HepG2 (cell line): ENCODE measurements around the gene MYOT. TPM values are rescaled to one million over a fixed set of nuclear protein-coding genes. Genes with fewer than 3 reads are reported as not detected.

Experiments
- ATAC-seq: fragments of 200-7000 bp; cut with Tn5 transposase; 3 replicates; pipeline ENCODE4 v1.9.1; 2020; ENCODE audit warnings: mild to moderate bottlenecking, moderate library complexity
- BruUV-seq: library from RNA; stranded (reverse); fragments of 400-500 nt; replicated peaks from 2 replicates; lab custom pipeline; 2021; lab: Mats Ljungman, UMichigan
- CTCF ChIA-PET: fragments of 300-600 bp; formaldehyde crosslinking; extraction: SDS; loops from one replicate; lab custom pipeline; 2021; ENCODE audit warnings: low total read pairs, inconsistent platforms, low intra/inter-chr PET ratio; lab: Yijun Ruan, JAX
- POLR2A ChIA-PET: fragments of 350-600 bp; sonication (Branson Sonifier 250); formaldehyde crosslinking; loops from one replicate; lab custom pipeline; 2020; ENCODE audit warnings: antibody characterized with exemption, inconsistent platforms; lab: Yijun Ruan, JAX
- DNase-seq: peaks from one replicate; pipeline ENCODE4 v3.0.0-alpha.2; 2015; ENCODE audit warnings: low spot score
- FAIRE-seq: peaks from 3 replicates; lab custom pipeline; 2011; peaks lifted over from hg19 to GRCh38; lab: Jason Lieb, UNC
- H2AFZ ChIP-seq: one replicate; pipeline ENCODE4 v1.6.1; 2011; ENCODE audit warnings: low read length, inconsistent platforms
- H3K27ac ChIP-seq: fragments of 300-600 bp; 3 replicates; pipeline ENCODE4 v1.8.0; 2011; ENCODE audit warnings: mixed run types, mild to moderate bottlenecking, mixed read lengths, low read length, inconsistent platforms; ENCODE audit not compliant: insufficient read depth; ENCODE audit errors: extremely low read length
- H3K27me3 ChIP-seq, 2 experiments: fragments of 200-600 bp in 1 of 2; 2 replicates in 1 of 2; 3 replicates in 1 of 2; pipeline versions ENCODE4 v1.6.0 to v1.8.0; 2011; ENCODE audit warnings: low read length in 2 of 2, mild to moderate bottlenecking in 2 of 2, moderate library complexity in 2 of 2, inconsistent platforms in 1 of 2; ENCODE audit not compliant: insufficient read depth in 2 of 2, control insufficient read depth in 1 of 2
- H3K36me3 ChIP-seq, 2 experiments: fragments of 200-600 bp in 1 of 2; replicated peaks in 1 of 2; 2 replicates in 1 of 2; 3 replicates in 1 of 2; pipeline versions ENCODE4 v1.5.1 to v1.8.0; 2011; ENCODE audit warnings: low read length in 2 of 2, inconsistent platforms in 1 of 2; ENCODE audit not compliant: insufficient read depth in 2 of 2, control insufficient read depth in 1 of 2
- H3K4me1 ChIP-seq: 2 replicates; pipeline ENCODE4 v1.5.1; 2012; ENCODE audit warnings: low read length, inconsistent platforms; ENCODE audit not compliant: insufficient read depth
- H3K4me2 ChIP-seq: 2 replicates; pipeline ENCODE4 v1.6.0; 2011; ENCODE audit warnings: low read depth, low read length, inconsistent platforms
- H3K4me3 ChIP-seq, 3 experiments: fragments of 200-600 bp in 1 of 3; sonication (generic), shearing (Covaris generic) in 1 of 3; replicated peaks in 1 of 3; 2 replicates each; pipeline ENCODE4 v1.5.1; 2011 to 2016; ENCODE audit warnings: low read length in 3 of 3, inconsistent platforms in 2 of 3, low read depth in 2 of 3, mild to moderate bottlenecking in 2 of 3, control low read depth in 1 of 3, mixed read lengths in 1 of 3; ENCODE audit not compliant: insufficient read depth in 1 of 3
- H3K79me2 ChIP-seq: one replicate; pipeline ENCODE4 v1.6.1; 2011; ENCODE audit warnings: low read length, inconsistent platforms; ENCODE audit not compliant: insufficient read depth
- H3K9ac ChIP-seq: 2 replicates; pipeline ENCODE4 v1.6.0; 2011; ENCODE audit warnings: mild to moderate bottlenecking, low read depth, low read length, inconsistent platforms; ENCODE audit not compliant: insufficient read depth
- H3K9me3 ChIP-seq: 2 replicates; pipeline ENCODE4 v1.5.1; 2012; ENCODE audit warnings: mild to moderate bottlenecking, low read length
- H4K20me1 ChIP-seq: 2 replicates; pipeline ENCODE4 v1.6.0; 2011; ENCODE audit warnings: inconsistent platforms, mild to moderate bottlenecking, low read length, moderate library complexity; ENCODE audit not compliant: insufficient read depth
- ARNTL ChIP-seq: sonication (generic); formaldehyde crosslinking; IDR thresholded peaks from 2 replicates; pipeline ENCODE4 v1.4.0; 2020; ENCODE audit warnings: mild to moderate bottlenecking, missing genetic modification reagents
- EZH2 ChIP-seq: conservative IDR thresholded peaks from 2 replicates; pipeline ENCODE4 v1.6.1; 2012; ENCODE audit warnings: mild to moderate bottlenecking, low read depth, low read length, moderate library complexity
- FOSL2 ChIP-seq: sonication (generic); formaldehyde crosslinking; IDR thresholded peaks from 2 replicates; pipeline ENCODE4 v1.4.0; 2020; ENCODE audit warnings: missing genetic modification reagents
- FOXA1 ChIP-seq, 2 experiments: fragments of 450-650 bp in 1 of 2; sonication (generic) in 1 of 2; formaldehyde crosslinking in 1 of 2; IDR thresholded peaks; 2 replicates each; pipeline versions ENCODE4 v1.4.0 to v1.6.1; 2016 to 2020; ENCODE audit warnings: missing genetic modification reagents in 1 of 2
- NFE2L2 ChIP-seq: fragments of 150-350 bp; IDR thresholded peaks from 2 replicates; pipeline ENCODE4 v1.6.1; 2014; ENCODE audit warnings: low read length
- NFKBIZ ChIP-seq: IDR thresholded peaks from 2 replicates; pipeline ENCODE4 v1.6.1; 2018; ENCODE audit warnings: missing genetic modification reagents, missing compliant biosample characterization
- NR2F2 ChIP-seq: IDR thresholded peaks from 2 replicates; pipeline ENCODE4 v1.6.1; 2012; ENCODE audit warnings: low read depth, inconsistent platforms, borderline replicate concordance
- PHF5A ChIP-seq: IDR thresholded peaks from one replicate; pipeline ENCODE4 v1.6.1; 2018; ENCODE audit warnings: low read depth, missing genetic modification reagents; ENCODE audit not compliant: unreplicated experiment
- TBX2 ChIP-seq: sonication (generic); formaldehyde crosslinking; IDR thresholded peaks from 2 replicates; pipeline ENCODE4 v1.5.0; 2020; ENCODE audit warnings: missing genetic modification reagents, mild to moderate bottlenecking, borderline replicate concordance
- YEATS2 ChIP-seq: sonication (generic); formaldehyde crosslinking; IDR thresholded peaks from 2 replicates; pipeline ENCODE4 v1.4.0; 2020; ENCODE audit warnings: missing genetic modification reagents, borderline replicate concordance
- ZNF17 ChIP-seq: sonication (generic); formaldehyde crosslinking; IDR thresholded peaks from 2 replicates; pipeline ENCODE4 v1.5.0; 2020; ENCODE audit warnings: mild to moderate bottlenecking, missing genetic modification reagents
- ZNF292 ChIP-seq: sonication (generic); formaldehyde crosslinking; IDR thresholded peaks from 2 replicates; pipeline ENCODE4 v1.8.1; 2022; ENCODE audit warnings: mild to moderate bottlenecking, low read depth, missing genetic modification reagents, borderline replicate concordance
- ZNF3 ChIP-seq: IDR thresholded peaks from 2 replicates; pipeline ENCODE4 v1.7.0; 2017; ENCODE audit warnings: inconsistent platforms
- ZNF569 ChIP-seq: sonication (generic); formaldehyde crosslinking; IDR thresholded peaks from 2 replicates; pipeline ENCODE4 v1.5.0; 2020; ENCODE audit warnings: mild to moderate bottlenecking, missing genetic modification reagents, moderate library complexity, borderline replicate concordance
- ZNF703 ChIP-seq: sonication (generic); formaldehyde crosslinking; IDR thresholded peaks from 2 replicates; pipeline ENCODE4 v1.5.1; 2020; ENCODE audit warnings: missing genetic modification reagents, mild to moderate bottlenecking, moderate library complexity, borderline replicate concordance
- WGBS: methylation state at CpG from one replicate; pipeline ENCODE4 v1.1.6; 2017; ENCODE audit warnings: low lambda C conversion rate; 5-methylcytosine and 5-hydroxymethylcytosine counted together
- in situ Hi-C: cut with HindIII; loops from 2 replicates; pipeline ENCODE4 v1.10.0; 2017; ENCODE audit warnings: low pct_unique_long_range_greater_than_20kb; ENCODE audit not compliant: extremely low pct_ligation_motif_present
- intact Hi-C: fragments of 100-400 bp; cut with micrococcal nuclease; formaldehyde crosslinking; loops from one replicate; pipeline ENCODE4 v1.10.0; 2022; ENCODE audit not compliant: unreplicated experiment
- polyA plus RNA-seq, 8 experiments: library from polyadenylated mRNA; depleted of rRNA in 3 of 8; stranded (reverse) in 7 of 8; unstranded in 1 of 8; fragments of >200 nt; fragmentation: Illumina TruSeq in 4 of 8; extraction: Trizol in 4 of 8; gene quantifications; 2 replicates each; pipeline versions ENCODE4 v1.2.1 to v1.2.3, GENCODE V29; 2011 to 2016; ENCODE audit warnings: low read depth in 4 of 8, missing spikeins in 1 of 8, mixed read lengths in 1 of 8; ENCODE audit not compliant: insufficient read depth in 1 of 8
- total RNA-seq, 5 experiments: library from RNA; depleted of rRNA; stranded (reverse); fragments of >200 nt; fragmentation: Illumina TruSeq; extraction: Trizol; gene quantifications; 2 replicates each; pipeline ENCODE4 v1.2.3, GENCODE V29; 2016; ENCODE audit warnings: low read depth in 1 of 5
- TF ChIP-seq, protein P1 (sequence below), 2 experiments: sonication (generic) in 1 of 2; formaldehyde crosslinking in 1 of 2; IDR thresholded peaks; 2 replicates each; pipeline versions ENCODE4 v1.4.0 to v1.6.1; 2018 to 2020; ENCODE audit warnings: missing genetic modification reagents in 2 of 2, borderline replicate concordance in 1 of 2, low read depth in 1 of 2, mild to moderate bottlenecking in 1 of 2, missing biosample characterization in 1 of 2
- TF ChIP-seq, protein P2 (sequence below): sonication (generic); formaldehyde crosslinking; IDR thresholded peaks from 2 replicates; pipeline ENCODE4 v1.4.0; 2020; ENCODE audit warnings: missing genetic modification reagents
- TF ChIP-seq, protein P3 (sequence below): sonication (generic); formaldehyde crosslinking; IDR thresholded peaks from 2 replicates; pipeline ENCODE4 v1.8.1; 2023; ENCODE audit warnings: mild to moderate bottlenecking, moderate library complexity, missing genetic modification reagents

The MYOT gene
- total and polyA plus RNA-seq, 2 of the 13 experiments (the other 11 are each of a cell fraction or from before 2014, with no cell fraction given), result not detected

DNA sequence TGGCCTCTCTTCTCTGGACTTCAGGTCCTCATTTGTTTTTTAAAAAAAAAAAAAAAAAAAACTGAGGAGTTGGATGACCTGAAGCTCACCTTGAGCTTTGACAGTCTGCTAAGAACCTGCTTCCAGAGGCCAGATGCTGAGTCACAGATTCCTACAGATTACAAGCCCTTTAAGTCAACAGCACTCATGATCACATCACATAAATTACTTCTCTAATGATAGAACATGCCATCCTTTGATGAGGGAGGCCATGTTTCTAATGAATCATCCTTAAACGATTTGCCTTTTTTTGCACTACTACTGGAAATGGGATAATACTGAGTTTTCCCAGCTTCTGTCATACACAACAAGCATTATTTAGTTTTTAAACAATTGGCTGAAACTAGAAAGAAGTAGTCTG lies 34.2 kb upstream of the MYOT start:
- Histone ChIP-seq H3K9ac (no peak overlapping the region), H3K4me1 (no peaks in the 10 kb centered on the region), H4K20me1 (no peaks in the 10 kb centered on the region), H3K36me3 (no peaks in the 10 kb centered on the region), H3K27me3 (no peaks in the 10 kb centered on the region), H2AFZ (no peak overlapping the region), H3K27ac (no peak overlapping the region), H3K79me2 (no peaks in the 10 kb centered on the region), H3K4me3 (no peak overlapping the region), H3K9me3 (no peaks in the 10 kb centered on the region), H3K4me2 (no peak overlapping the region)
- intact Hi-C loops (no loop called here), in situ Hi-C loops (no loop called here)
- no peak for ATAC-seq
- CTCF ChIA-PET, result no interaction called here
- no TSS peak for BruUV-seq
- 0% methylated on average over 1 of the region's 1 CpG for WGBS
- POLR2A ChIA-PET, result no interaction called here
- FAIRE-seq, result no peak
- DNase-seq, result peak; percentile 64
- no peak for TF ChIP-seq TBX2 (CRISPR knock-in tag)
- no peak for TF ChIP-seq NFKBIZ
- no peak for TF ChIP-seq ZNF569 (CRISPR knock-in tag)
- 0 out of 2 replicates have a peak, but pooled peaks have one; percentile 16 for TF ChIP-seq NFE2L2
- TF ChIP-seq NR2F2, result no peak
- no peak for TF ChIP-seq FOXA1 (IDR thresholded peaks at IDR 0.05)
- 0 out of 2 replicates have a peak, but pooled peaks have one; percentile 8 for TF ChIP-seq FOXA1 (CRISPR knock-in tag; IDR thresholded peaks at IDR 0.05)
- TF ChIP-seq YEATS2, result no peak
- TF ChIP-seq ZNF3 (CRISPR knock-in tag), result no peak
- TF ChIP-seq, protein P1, sequence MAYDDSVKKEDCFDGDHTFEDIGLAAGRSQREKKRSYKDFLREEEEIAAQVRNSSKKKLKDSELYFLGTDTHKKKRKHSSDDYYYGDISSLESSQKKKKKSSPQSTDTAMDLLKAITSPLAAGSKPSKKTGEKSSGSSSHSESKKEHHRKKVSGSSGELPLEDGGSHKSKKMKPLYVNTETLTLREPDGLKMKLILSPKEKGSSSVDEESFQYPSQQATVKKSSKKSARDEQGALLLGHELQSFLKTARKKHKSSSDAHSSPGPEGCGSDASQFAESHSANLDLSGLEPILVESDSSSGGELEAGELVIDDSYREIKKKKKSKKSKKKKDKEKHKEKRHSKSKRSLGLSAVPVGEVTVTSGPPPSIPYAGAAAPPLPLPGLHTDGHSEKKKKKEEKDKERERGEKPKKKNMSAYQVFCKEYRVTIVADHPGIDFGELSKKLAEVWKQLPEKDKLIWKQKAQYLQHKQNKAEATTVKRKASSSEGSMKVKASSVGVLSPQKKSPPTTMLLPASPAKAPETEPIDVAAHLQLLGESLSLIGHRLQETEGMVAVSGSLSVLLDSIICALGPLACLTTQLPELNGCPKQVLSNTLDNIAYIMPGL (CRISPR knock-in tag; IDR thresholded peaks at IDR 0.05; ENCODE audit: borderline replicate concordance in 1 of 2, low read depth in 1 of 2), result no peak
- TF ChIP-seq ARNTL (CRISPR knock-in tag), result no peak
- TF ChIP-seq, protein P2, sequence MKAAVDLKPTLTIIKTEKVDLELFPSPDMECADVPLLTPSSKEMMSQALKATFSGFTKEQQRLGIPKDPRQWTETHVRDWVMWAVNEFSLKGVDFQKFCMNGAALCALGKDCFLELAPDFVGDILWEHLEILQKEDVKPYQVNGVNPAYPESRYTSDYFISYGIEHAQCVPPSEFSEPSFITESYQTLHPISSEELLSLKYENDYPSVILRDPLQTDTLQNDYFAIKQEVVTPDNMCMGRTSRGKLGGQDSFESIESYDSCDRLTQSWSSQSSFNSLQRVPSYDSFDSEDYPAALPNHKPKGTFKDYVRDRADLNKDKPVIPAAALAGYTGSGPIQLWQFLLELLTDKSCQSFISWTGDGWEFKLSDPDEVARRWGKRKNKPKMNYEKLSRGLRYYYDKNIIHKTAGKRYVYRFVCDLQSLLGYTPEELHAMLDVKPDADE (CRISPR knock-in tag), result no peak
- TF ChIP-seq, protein P3, sequence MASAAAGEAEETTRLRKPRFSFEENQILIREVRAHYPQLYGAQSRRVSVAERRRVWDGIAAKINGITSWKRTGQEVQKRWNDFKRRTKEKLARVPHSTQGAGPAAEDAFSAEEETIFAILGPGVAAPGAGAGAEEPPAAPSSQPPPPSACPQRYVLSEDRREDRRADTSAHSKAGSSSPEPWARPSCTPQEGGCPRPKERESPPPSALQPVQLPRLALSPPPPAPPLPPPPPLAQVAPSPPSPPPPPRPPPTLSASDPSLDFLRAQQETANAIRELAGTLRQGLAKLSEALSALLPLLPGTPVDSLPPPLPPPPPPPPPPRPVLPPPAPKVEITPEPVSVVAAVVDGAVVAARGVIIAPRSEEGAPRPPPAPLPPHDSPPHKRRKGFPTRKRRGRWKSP (CRISPR knock-in tag), result no peak
- no peak for TF ChIP-seq ZNF703 (CRISPR knock-in tag)
- no peak for TF ChIP-seq PHF5A
- TF ChIP-seq ZNF292 (CRISPR knock-in tag), result no peak
- no peak for TF ChIP-seq EZH2
- no peak for TF ChIP-seq ZNF17 (CRISPR knock-in tag)
- TF ChIP-seq FOSL2 (CRISPR knock-in tag), result peak; percentile 55
